K562 (cell line): ENCODE results near the gene KCNMB2. TPM values are rescaled to one million over a fixed set of nuclear protein-coding genes. Genes with fewer than 3 reads are reported as not detected.

Experiments used
- GATAD2A ChIP-seq: fragments of 450-650 bp; IDR thresholded peaks from 2 replicates; pipeline ENCODE4 v1.6.1; 2017
- RFX7 ChIP-seq: fragments of 250-450 bp; sonication (Bioruptor Pico); IDR thresholded peaks from 2 replicates; pipeline ENCODE4 v1.5.1; 2021; ENCODE audit warnings: mild to moderate bottlenecking
- SMARCA4 ChIP-seq: fragments of 450-650 bp; IDR thresholded peaks from 2 replicates; pipeline ENCODE4 v1.6.1; 2016
- ZNF282 ChIP-seq: sonication (generic); formaldehyde crosslinking; IDR thresholded peaks from 2 replicates; pipeline ENCODE4 v1.8.1; 2023; ENCODE audit warnings: missing genetic modification reagents
- polyA plus RNA-seq, 8 experiments: library from polyadenylated mRNA; depleted of rRNA in 4 of 8; stranded (reverse) in 5 of 8; unstranded in 3 of 8; fragments of >200 nt; fragmentation: Nextera tagmentation in 2 of 8; fragmentation: Illumina TruSeq in 1 of 8; extraction: Ambion mirVana in 2 of 8; extraction: Trizol in 1 of 8; gene quantifications; 2 replicates each; pipeline versions ENCODE4 v1.2.1 to v1.2.3, GENCODE V29; 2011 to 2014; ENCODE audit warnings: inconsistent platforms in 1 of 8, missing spikeins in 1 of 8
- total RNA-seq, 7 experiments: library from RNA; depleted of rRNA in 6 of 7; stranded (reverse); fragments of >200 nt in 6 of 7; fragmentation: Illumina TruSeq in 2 of 7; extraction: Trizol in 2 of 7; gene quantifications; 2 replicates each; pipeline versions ENCODE4 v1.2.1 to v1.2.3, GENCODE V29; 2011 to 2021; ENCODE audit warnings: low replicate concordance in 1 of 7
- TF ChIP-seq, protein P1 (sequence below): fragments of 450-650 bp; IDR thresholded peaks from 2 replicates; pipeline ENCODE4 v1.6.1; 2016; ENCODE audit warnings: mild to moderate bottlenecking, moderate library complexity
- TF ChIP-seq, protein P2 (sequence below): fragments of 250-450 bp; sonication (Bioruptor Pico); IDR thresholded peaks from 2 replicates; pipeline ENCODE4 v1.4.0; 2020

KCNMB2 gene
- total and polyA plus RNA-seq, 9 of the 15 experiments (the other 6 are each of a cell fraction or from before 2014, with no cell fraction given) = 0.04 to 0.15 TPM; not detected in 7

DNA sequence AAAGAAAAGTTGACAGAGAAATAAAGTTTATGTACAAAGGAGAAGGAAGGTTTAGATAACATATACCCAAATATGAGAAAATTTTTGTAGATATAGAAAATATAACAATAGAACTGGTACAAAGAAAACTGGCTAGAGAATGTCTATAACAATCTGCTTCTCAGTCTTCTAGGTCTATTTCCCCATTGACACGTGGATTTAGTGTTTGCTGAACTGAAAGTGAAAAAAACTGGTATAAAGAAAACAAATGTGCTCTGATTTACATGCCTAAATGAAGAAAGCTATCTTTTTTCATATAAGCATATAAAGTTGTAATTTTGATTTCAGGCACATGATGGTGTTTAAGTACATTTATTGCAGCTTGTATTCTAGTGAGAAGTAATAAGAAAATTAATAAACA, 9.8 kb downstream of the KCNMB2 start (continued):
- TF ChIP-seq, protein P1, sequence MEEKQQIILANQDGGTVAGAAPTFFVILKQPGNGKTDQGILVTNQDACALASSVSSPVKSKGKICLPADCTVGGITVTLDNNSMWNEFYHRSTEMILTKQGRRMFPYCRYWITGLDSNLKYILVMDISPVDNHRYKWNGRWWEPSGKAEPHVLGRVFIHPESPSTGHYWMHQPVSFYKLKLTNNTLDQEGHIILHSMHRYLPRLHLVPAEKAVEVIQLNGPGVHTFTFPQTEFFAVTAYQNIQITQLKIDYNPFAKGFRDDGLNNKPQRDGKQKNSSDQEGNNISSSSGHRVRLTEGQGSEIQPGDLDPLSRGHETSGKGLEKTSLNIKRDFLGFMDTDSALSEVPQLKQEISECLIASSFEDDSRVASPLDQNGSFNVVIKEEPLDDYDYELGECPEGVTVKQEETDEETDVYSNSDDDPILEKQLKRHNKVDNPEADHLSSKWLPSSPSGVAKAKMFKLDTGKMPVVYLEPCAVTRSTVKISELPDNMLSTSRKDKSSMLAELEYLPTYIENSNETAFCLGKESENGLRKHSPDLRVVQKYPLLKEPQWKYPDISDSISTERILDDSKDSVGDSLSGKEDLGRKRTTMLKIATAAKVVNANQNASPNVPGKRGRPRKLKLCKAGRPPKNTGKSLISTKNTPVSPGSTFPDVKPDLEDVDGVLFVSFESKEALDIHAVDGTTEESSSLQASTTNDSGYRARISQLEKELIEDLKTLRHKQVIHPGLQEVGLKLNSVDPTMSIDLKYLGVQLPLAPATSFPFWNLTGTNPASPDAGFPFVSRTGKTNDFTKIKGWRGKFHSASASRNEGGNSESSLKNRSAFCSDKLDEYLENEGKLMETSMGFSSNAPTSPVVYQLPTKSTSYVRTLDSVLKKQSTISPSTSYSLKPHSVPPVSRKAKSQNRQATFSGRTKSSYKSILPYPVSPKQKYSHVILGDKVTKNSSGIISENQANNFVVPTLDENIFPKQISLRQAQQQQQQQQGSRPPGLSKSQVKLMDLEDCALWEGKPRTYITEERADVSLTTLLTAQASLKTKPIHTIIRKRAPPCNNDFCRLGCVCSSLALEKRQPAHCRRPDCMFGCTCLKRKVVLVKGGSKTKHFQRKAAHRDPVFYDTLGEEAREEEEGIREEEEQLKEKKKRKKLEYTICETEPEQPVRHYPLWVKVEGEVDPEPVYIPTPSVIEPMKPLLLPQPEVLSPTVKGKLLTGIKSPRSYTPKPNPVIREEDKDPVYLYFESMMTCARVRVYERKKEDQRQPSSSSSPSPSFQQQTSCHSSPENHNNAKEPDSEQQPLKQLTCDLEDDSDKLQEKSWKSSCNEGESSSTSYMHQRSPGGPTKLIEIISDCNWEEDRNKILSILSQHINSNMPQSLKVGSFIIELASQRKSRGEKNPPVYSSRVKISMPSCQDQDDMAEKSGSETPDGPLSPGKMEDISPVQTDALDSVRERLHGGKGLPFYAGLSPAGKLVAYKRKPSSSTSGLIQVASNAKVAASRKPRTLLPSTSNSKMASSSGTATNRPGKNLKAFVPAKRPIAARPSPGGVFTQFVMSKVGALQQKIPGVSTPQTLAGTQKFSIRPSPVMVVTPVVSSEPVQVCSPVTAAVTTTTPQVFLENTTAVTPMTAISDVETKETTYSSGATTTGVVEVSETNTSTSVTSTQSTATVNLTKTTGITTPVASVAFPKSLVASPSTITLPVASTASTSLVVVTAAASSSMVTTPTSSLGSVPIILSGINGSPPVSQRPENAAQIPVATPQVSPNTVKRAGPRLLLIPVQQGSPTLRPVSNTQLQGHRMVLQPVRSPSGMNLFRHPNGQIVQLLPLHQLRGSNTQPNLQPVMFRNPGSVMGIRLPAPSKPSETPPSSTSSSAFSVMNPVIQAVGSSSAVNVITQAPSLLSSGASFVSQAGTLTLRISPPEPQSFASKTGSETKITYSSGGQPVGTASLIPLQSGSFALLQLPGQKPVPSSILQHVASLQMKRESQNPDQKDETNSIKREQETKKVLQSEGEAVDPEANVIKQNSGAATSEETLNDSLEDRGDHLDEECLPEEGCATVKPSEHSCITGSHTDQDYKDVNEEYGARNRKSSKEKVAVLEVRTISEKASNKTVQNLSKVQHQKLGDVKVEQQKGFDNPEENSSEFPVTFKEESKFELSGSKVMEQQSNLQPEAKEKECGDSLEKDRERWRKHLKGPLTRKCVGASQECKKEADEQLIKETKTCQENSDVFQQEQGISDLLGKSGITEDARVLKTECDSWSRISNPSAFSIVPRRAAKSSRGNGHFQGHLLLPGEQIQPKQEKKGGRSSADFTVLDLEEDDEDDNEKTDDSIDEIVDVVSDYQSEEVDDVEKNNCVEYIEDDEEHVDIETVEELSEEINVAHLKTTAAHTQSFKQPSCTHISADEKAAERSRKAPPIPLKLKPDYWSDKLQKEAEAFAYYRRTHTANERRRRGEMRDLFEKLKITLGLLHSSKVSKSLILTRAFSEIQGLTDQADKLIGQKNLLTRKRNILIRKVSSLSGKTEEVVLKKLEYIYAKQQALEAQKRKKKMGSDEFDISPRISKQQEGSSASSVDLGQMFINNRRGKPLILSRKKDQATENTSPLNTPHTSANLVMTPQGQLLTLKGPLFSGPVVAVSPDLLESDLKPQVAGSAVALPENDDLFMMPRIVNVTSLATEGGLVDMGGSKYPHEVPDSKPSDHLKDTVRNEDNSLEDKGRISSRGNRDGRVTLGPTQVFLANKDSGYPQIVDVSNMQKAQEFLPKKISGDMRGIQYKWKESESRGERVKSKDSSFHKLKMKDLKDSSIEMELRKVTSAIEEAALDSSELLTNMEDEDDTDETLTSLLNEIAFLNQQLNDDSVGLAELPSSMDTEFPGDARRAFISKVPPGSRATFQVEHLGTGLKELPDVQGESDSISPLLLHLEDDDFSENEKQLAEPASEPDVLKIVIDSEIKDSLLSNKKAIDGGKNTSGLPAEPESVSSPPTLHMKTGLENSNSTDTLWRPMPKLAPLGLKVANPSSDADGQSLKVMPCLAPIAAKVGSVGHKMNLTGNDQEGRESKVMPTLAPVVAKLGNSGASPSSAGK = no peak
- TF ChIP-seq SMARCA4 = no peak
- TF ChIP-seq, protein P2, sequence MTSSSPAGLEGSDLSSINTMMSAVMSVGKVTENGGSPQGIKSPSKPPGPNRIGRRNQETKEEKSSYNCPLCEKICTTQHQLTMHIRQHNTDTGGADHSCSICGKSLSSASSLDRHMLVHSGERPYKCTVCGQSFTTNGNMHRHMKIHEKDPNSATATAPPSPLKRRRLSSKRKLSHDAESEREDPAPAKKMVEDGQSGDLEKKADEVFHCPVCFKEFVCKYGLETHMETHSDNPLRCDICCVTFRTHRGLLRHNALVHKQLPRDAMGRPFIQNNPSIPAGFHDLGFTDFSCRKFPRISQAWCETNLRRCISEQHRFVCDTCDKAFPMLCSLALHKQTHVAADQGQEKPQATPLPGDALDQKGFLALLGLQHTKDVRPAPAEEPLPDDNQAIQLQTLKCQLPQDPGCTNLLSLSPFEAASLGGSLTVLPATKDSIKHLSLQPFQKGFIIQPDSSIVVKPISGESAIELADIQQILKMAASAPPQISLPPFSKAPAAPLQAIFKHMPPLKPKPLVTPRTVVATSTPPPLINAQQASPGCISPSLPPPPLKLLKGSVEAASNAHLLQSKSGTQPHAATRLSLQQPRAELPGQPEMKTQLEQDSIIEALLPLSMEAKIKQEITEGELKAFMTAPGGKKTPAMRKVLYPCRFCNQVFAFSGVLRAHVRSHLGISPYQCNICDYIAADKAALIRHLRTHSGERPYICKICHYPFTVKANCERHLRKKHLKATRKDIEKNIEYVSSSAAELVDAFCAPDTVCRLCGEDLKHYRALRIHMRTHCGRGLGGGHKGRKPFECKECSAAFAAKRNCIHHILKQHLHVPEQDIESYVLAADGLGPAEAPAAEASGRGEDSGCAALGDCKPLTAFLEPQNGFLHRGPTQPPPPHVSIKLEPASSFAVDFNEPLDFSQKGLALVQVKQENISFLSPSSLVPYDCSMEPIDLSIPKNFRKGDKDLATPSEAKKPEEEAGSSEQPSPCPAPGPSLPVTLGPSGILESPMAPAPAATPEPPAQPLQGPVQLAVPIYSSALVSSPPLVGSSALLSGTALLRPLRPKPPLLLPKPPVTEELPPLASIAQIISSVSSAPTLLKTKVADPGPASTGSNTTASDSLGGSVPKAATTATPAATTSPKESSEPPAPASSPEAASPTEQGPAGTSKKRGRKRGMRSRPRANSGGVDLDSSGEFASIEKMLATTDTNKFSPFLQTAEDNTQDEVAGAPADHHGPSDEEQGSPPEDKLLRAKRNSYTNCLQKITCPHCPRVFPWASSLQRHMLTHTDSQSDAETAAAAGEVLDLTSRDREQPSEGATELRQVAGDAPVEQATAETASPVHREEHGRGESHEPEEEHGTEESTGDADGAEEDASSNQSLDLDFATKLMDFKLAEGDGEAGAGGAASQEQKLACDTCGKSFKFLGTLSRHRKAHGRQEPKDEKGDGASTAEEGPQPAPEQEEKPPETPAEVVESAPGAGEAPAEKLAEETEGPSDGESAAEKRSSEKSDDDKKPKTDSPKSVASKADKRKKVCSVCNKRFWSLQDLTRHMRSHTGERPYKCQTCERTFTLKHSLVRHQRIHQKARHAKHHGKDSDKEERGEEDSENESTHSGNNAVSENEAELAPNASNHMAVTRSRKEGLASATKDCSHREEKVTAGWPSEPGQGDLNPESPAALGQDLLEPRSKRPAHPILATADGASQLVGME (CRISPR knock-in tag) = no peak
- no peak for TF ChIP-seq GATAD2A
- TF ChIP-seq RFX7 (CRISPR knock-in tag) = no peak
- no peak for TF ChIP-seq ZNF282 (CRISPR knock-in tag)
- TF ChIP-seq, all 486 proteins: peak for 0
